Skeletal muscle satellite cell (primary cell): Measurements from ENCODE around the gene RSPH9.

Source experiments
- H3K27me3 ChIP-seq: 2 replicates; pipeline ENCODE4 v1.7.0; 2013; ENCODE audit warnings: low read length; ENCODE audit not compliant: control insufficient read depth, insufficient read depth
- H3K36me3 ChIP-seq: 2 replicates; pipeline ENCODE4 v1.7.0; 2013; ENCODE audit warnings: mild to moderate bottlenecking, control low read depth, low read length; ENCODE audit not compliant: insufficient read depth
- H3K4me1 ChIP-seq: 2 replicates; pipeline ENCODE4 v1.7.0; 2013; ENCODE audit warnings: low read length; ENCODE audit not compliant: control insufficient read depth, insufficient read depth
- H3K4me2 ChIP-seq: 2 replicates; pipeline ENCODE4 v1.7.0; 2013; ENCODE audit warnings: mild to moderate bottlenecking, low read length
- H3K4me3 ChIP-seq: 2 replicates; pipeline ENCODE4 v1.7.0; 2013; ENCODE audit warnings: low read length
- H3K9ac ChIP-seq: 2 replicates; pipeline ENCODE4 v1.7.0; 2013; ENCODE audit warnings: mild to moderate bottlenecking, low read depth, low read length, moderate library complexity
- H3K9me3 ChIP-seq: replicated peaks from 2 replicates; pipeline ENCODE4 v1.7.0; 2013; ENCODE audit warnings: mild to moderate bottlenecking, control low read depth, low read length

The RSPH9 gene

GRCh38 chr6:43682724-43683429, 38.0 kb downstream of the RSPH9 start:
- Histone ChIP-seq H3K27me3 (no peaks in the 10 kb centered on the region), H3K9ac (no peak overlapping the region), H3K4me1 (peaks cover 11% of the 10 kb centered on the region), H3K4me2 (no peak overlapping the region), H3K9me3 (no peaks in the 10 kb centered on the region), H3K4me3 (no peak overlapping the region), H3K36me3 (peaks cover 42% of the 10 kb centered on the region)

DNA sequence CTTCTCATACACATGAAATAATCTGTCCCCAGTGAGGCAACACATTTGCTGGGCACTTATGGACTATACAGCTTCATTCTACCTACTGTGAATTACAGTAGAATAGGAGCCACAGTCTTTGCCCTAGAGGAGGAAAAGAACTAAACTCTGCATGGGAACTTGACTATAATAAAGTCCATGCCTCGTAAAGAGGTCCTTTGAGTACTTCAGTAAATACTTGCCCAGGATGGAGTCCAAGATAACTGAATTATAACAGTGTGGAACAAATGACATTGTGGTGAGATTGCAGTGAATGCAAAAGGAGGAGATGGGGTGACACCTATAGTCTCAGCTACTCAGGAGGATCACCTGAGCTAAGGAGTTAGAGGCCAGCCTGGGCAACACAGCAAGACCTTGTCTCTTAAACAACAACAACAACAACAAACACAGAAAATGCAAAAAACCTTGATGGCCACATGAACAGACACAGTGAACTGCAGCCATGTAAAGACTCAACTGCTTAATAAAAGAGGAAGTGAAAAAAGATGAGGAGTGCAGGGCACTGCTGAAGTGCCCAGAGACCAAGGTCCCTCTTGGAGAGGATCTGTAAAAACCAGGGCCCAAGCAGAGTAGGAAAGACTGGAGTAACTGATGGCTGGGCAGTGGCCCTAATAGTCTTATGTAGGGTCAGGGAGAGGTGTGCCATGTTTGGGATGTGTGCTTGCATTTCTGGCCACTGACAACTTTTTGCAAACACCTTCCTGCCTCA, 39.0 kb downstream of the RSPH9 start:
- no peaks in the 10 kb centered on the region for H3K9me3 ChIP-seq
- no peaks in the 10 kb centered on the region for H3K27me3 ChIP-seq
- no peak overlapping the region for H3K4me2 ChIP-seq
- no peak overlapping the region for H3K4me3 ChIP-seq
- peaks cover 16% of the 10 kb centered on the region for H3K4me1 ChIP-seq
- no peak overlapping the region for H3K9ac ChIP-seq
- H3K36me3 ChIP-seq, result peaks cover 32% of the 10 kb centered on the region

DNA sequence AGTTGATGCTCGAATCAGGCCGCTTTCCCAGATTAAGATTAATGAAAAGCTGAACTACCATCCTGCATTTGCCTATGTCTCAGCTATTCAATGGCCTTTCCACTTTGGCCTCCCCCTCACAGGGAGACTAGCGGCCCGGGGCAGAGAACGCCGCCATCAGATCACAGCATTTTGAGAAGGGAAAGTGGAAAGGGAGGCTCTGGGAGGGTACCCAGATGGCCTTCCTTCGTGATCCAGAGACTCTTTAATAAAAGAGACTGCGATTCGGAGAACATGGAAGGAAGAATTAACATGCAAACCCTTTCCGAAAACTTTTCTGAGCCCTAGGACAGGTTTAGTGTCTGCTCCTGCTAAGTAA, 42.2 kb downstream of the RSPH9 start:
- H3K4me3 ChIP-seq, result peak overlapping the region; percentile 80
- H3K4me2 ChIP-seq, result peak overlapping the region; percentile 87
- peaks cover 16% of the 10 kb centered on the region for H3K4me1 ChIP-seq
- no peaks in the 10 kb centered on the region for H3K9me3 ChIP-seq
- H3K27me3 ChIP-seq, result no peaks in the 10 kb centered on the region
- peaks cover 8% of the 10 kb centered on the region for H3K36me3 ChIP-seq
- H3K9ac ChIP-seq, result peak overlapping the region; percentile 88

- Histone ChIP-seq H3K9me3 (no peaks in the 10 kb centered on the region), H3K4me3 (peak within 1 kb of the TSS; percentile 80), H3K4me1 (peaks cover 16% of the 10 kb centered on the region), H3K4me2 (peak within 1 kb of the TSS; percentile 87), H3K9ac (peak within 1 kb of the TSS; percentile 88), H3K27me3 (no peaks in the 10 kb centered on the region), H3K36me3 (peaks cover 4% of the 10 kb centered on the region)
These were observed 42.9 kb downstream of the RSPH9 start, which contains the start of gene MRPS18A for GRCh38 chr6:43687437-43688347. TSS of gene MRPS18A (minus strand) at chr6:43687791. CDS start at chr6:43687779, 12 bp downstream.

DNA sequence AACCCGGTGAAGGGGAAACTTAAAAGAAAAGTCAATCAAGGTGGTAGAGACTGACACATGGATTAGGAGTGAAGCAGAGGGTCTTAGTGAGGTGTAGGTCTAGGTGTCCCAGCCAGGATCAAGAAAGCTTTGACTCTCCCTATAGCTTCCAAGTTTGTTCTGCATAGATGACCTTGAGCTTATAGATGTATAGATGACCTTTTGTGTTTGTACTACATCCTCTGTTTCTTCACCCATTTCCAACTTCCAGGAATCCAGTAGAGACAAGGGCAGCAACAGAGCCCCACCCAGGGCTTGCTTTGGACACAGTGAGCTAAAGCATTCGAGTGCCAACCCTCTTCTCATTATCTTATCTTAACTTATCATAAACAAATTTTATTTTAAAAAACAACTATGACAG, 44.6 kb downstream of the RSPH9 start:
- H3K4me3 ChIP-seq, result no peak overlapping the region
- no peaks in the 10 kb centered on the region for H3K9me3 ChIP-seq
- peaks cover 16% of the 10 kb centered on the region for H3K4me1 ChIP-seq
- H3K4me2 ChIP-seq, result no peak overlapping the region
- peaks cover 4% of the 10 kb centered on the region for H3K36me3 ChIP-seq
- no peak overlapping the region for H3K9ac ChIP-seq
- H3K27me3 ChIP-seq, result no peaks in the 10 kb centered on the region

GRCh38 chr6:43695215-43695966, 50.6 kb downstream of the RSPH9 start:
- H3K4me3 ChIP-seq, result no peak overlapping the region
- peaks cover 15% of the 10 kb centered on the region for H3K4me1 ChIP-seq
- no peaks in the 10 kb centered on the region for H3K36me3 ChIP-seq
- no peaks in the 10 kb centered on the region for H3K9me3 ChIP-seq
- H3K4me2 ChIP-seq, result no peak overlapping the region
- no peaks in the 10 kb centered on the region for H3K27me3 ChIP-seq
- H3K9ac ChIP-seq, result no peak overlapping the region

DNA sequence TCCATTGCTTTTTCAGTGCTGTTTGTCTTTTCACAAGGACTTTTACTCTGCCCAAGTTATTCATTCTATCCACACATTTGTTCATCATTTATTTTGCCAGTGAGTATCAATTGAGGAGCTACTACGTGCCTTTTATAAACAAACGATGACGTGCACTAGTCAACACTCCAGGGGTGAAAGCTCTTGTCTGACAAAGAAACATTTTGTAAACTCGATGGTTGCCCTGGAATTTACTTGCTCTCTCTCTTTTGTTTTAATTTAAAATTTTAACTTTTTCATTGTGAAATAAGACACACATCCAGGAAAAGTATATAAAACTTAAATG, 51.1 kb downstream of the RSPH9 start:
- no peaks in the 10 kb centered on the region for H3K27me3 ChIP-seq

GRCh38 chr6:43697421-43697820, 52.6 kb downstream of the RSPH9 start:
- Histone ChIP-seq H3K4me3 (no peak overlapping the region), H3K9me3 (no peaks in the 10 kb centered on the region), H3K9ac (no peak overlapping the region), H3K4me2 (no peak overlapping the region), H3K27me3 (no peaks in the 10 kb centered on the region), H3K4me1 (peaks cover 22% of the 10 kb centered on the region), H3K36me3 (no peaks in the 10 kb centered on the region)

More for the DNA sequence above, 51.1 kb downstream of the RSPH9 start:
- peaks cover 15% of the 10 kb centered on the region for H3K4me1 ChIP-seq
- no peak overlapping the region for H3K4me2 ChIP-seq
- H3K36me3 ChIP-seq, result no peaks in the 10 kb centered on the region
- no peak overlapping the region for H3K9ac ChIP-seq
- H3K4me3 ChIP-seq, result no peak overlapping the region
- H3K9me3 ChIP-seq, result no peaks in the 10 kb centered on the region

DNA sequence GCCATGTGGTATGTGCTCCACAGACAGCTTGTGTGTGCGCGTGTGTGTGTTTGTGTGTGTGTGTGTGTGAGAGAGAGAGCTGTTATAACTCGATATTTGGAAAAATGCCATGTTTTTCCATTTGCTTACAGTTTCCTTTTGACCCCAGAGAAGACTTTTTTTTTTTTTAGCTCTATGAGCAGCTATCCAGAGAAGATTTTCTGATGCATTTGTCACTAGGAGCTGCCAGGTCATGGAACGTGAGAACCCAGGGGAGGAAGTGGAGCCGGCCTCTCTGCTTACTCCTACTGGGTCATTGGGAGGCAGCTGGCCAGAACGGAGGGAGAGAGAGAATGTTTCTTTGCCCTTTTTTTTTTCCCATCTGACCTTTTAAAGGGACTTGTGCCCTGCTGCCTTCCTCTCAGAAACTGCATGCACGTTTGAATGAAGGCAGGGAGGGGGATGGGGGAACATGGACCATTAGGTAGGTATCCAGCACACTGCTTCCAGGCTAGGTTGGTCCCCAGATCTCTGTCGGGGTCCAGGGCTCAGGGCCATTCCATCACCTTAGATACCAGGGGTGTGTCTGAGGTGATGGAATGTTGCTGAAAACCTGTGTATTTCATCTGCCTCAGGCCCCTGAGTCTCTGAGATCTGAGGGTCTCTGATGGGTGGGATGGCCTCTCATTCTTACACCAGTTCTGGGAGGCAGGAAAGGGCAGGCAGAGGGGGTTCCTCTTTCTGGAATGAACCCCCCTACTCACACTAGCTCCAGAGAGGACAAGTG, 53.9 kb downstream of the RSPH9 start:
- no peaks in the 10 kb centered on the region for H3K36me3 ChIP-seq
- H3K4me3 ChIP-seq, result no peak overlapping the region
- H3K4me1 ChIP-seq, result peaks cover 34% of the 10 kb centered on the region
- no peaks in the 10 kb centered on the region for H3K9me3 ChIP-seq
- no peak overlapping the region for H3K9ac ChIP-seq
- H3K27me3 ChIP-seq, result no peaks in the 10 kb centered on the region
- peak overlapping the region; percentile 42 for H3K4me2 ChIP-seq

GRCh38 chr6:43699564-43700186, 54.8 kb downstream of the RSPH9 start:
- peak overlapping the region; percentile 1 for H3K4me2 ChIP-seq
- H3K9ac ChIP-seq, result no peak overlapping the region
- no peak overlapping the region for H3K4me3 ChIP-seq
- H3K9me3 ChIP-seq, result no peaks in the 10 kb centered on the region
- H3K4me1 ChIP-seq, result peaks cover 34% of the 10 kb centered on the region
- H3K27me3 ChIP-seq, result no peaks in the 10 kb centered on the region
- no peaks in the 10 kb centered on the region for H3K36me3 ChIP-seq
